Myocyte (in vitro differentiated cells): ENCODE results near the gene TAAR9. TPM values are rescaled to one million over a fixed set of nuclear protein-coding genes. Genes with fewer than 3 reads are reported as not detected.

Experiments used
- DNase-seq: peaks from one replicate; pipeline ENCODE4 v3.0.0-alpha.2; 2012; ENCODE audit warnings: low read depth
- polyA plus RNA-seq: library from polyadenylated mRNA; unstranded; fragments of >200 nt; gene quantifications from one replicate; pipeline ENCODE4 v1.2.1, GENCODE V29; 2012; ENCODE audit warnings: missing spikeins
- total RNA-seq: library from RNA; depleted of rRNA; stranded (reverse); fragments of >200 nt; gene quantifications from 2 replicates; pipeline ENCODE4 v1.2.3, GENCODE V29; 2014

The TAAR9 gene
- not detected in 2 replicates for total RNA-seq
- polyA plus RNA-seq: not detected

DNA sequence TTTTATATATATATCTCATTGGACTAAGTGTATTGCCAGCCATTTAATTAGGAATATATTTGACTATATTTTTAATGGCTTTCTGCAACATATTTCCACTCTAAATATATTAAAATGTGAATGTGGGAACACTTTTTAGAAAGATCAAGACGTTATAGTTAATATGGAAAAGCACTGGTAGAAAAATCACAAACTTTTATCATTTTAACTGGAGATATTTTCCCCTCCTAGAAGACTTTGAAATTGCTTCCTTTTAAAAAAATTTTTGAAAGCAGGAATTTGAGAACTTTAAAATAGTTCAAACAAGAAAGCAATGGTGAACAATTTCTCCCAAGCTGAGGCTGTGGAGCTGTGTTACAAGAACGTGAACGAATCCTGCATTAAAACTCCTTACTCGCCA, at the start of gene TAAR9:
Gene TAAR9 (plus strand): TSS at position 301 of the 400 bp plus-strand sequence. CDS start 13 bp downstream, at position 314.
- no peak for DNase-seq

DNA sequence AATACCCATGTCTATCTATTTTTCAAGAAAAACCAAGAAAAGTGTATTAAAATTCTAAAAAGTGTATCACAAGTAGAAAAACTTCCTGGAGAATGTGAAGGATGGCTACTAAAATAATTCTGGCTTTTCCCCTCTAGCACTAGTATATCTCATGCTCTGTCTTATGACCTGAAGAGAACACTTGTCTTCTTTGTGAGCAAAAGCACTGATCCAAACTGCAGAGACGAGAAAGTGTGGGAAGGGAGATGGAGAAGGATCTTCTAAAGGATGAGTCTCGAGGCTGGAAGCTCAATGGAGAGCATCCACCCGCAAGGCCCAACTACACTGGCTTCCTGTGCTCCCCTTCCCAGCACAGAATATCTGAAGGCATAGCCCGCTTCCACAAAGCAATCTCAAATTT, 48.7 kb upstream of the TAAR9 start:
- no peak for DNase-seq

DNA sequence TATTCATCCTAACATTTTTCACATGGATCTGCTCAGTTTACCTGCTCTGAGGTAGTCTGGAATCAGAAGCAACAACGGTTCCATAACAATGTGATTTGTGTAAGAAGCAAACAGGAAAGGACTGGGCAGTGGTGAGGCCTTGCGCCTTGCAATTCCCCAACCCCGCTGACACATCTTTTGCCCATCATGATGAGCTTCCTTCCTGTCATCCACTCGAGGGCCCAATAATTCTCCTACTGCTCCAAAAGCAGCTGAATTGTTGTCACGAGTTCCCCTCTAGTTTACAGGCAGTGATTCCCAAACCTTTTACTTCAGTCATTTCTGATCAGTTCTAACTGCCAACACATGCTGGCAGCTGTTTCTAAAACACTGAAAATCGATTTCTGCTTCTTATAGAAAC, 48.1 kb upstream of the TAAR9 start:
- DNase-seq: no peak

GRCh38 chr6:132490478-132491204, 47.4 kb upstream of the TAAR9 start:
- no peak for DNase-seq

DNA sequence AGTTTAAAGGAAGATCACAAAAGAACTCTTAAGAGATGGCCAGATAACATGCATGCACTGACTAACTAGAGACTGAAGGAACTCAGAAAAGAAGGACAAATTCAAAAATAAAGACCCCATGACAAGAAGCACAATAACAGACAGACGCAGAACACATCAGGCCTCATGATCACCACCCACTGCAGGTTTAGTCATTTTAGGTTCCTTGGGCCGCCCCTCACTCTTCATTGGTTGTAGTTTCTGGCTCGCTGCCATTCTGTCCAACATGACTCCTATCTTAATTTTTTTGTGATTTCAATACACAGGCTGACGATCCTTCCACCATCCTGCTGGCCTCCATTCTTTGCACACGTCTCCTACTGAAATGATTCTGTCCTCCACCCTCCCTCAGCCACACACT, 46.8 kb upstream of the TAAR9 start:
- no peak for DNase-seq

DNA sequence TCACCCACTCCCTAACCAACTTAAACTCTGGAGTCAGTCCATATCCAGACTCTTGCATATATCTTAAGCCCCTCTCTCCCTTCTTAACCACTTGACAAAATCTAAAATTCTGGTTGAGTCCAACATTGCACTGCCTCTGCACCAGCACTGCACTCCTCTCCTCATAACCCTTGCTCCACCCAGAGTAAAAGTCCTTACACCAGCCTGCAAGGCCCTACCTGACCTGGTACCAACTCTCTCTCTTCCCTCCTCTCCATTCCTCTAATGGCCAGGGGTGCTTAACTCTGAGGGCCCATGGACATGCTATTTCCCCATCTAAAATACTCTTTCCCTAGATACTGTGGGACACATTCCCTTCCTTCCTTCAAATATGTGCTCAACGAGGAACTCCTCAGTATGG, 46.2 kb upstream of the TAAR9 start:
- no peak for DNase-seq

DNA sequence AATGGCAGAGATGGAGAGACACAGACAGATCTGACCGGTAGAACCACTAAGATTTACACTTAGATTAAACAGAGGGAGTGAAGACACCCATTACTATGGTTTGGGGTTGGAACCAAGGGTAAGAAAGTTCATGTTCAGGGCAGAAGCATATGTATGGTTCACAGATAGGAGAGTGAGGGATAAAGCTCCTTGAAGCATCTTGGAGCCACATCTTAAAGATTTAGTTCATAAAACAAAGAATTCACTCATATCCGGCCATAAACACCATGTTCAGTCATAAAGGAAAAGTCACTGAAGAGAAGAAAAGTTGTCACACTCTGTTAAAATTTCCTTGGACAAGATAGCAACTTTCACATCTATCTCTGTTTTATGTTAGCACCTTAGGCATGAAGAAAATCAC, 43.1 kb upstream of the TAAR9 start:
- DNase-seq: no peak

DNA sequence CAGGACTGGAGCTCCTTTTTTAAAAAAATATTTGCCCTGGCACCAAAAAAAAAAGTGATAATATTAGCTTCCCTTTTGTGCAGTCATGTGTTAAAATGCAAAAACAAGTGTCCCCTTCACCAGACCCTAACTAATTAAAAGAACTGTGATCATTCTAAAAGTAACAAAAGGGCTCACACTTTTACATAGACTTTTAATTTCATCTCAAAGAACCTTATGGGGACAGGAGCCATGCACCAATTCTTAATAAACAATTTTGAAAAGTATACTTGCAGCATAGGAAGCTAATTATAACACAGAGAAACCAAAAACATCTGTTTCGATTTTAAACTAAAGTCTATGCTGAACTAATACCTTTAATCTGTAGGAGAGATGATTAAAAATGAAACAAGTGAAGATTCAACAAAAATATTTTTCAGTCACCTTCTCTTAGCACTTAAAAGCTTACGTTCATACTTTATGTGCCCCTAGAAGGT, 42.4 kb upstream of the TAAR9 start:
- DNase-seq: no peak

- no peak for DNase-seq
Measured at GRCh38 chr6:132496519-132497180, 41.4 kb upstream of the TAAR9 start.

DNA sequence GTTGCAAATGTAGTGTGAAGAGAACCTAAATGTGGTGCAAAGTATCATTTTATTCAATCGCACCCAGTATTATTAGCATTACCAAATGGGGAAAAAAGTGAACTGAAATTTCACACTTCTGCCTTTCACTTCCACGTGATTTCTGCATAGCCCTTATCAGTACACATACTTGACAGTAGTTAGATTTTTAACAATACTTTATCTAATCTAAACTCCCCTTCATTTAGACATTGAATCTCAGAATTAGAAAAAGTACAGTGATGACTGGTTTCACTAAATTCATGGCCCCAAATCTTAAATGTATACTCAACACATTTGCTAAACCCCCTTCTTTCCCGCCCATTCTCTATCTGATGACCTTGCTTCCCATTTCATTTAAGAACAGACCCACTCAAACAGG, 39.4 kb upstream of the TAAR9 start:
- DNase-seq: no peak

GRCh38 chr6:132499757-132500156, 38.3 kb upstream of the TAAR9 start:
- no peak for DNase-seq

DNA sequence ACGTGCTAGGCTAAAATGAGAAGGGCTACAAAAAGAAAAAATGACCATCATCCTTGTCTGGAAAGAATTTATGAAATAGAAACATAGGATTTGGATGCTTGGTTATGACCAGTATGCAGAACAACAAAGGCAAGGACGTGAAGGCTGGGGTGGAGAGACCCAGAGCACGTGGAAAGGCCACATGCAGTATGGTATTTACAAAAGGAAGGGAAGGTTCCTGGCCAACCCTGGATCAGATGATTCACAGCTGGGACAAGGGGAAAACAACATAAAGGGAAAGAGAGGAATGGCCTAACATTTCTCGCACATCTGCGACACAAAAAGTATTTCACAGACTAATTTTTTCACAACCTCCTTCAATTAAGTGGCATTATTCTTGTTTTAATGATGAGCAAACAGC, 33.3 kb upstream of the TAAR9 start:
- no peak for DNase-seq

DNA sequence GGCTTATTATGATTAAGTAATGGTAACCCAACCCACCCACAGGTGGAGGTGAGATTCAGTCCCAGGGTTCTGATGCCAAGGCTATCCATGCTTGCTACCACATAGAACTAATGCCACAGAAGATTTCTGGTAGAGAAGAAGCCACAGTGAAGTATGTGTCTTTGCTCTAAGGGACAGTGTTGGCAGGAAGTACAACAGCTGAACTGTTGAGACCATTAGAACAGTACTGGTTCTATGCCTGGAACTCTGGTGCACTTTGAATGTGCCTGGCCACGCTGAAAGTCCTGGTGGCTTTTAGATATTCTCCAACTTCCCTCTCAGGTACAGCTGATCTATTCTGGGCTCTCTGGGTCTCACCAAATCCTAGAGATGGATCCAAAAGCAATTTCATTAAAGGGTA, 32.9 kb upstream of the TAAR9 start:
- peak; percentile 38 for DNase-seq

DNA sequence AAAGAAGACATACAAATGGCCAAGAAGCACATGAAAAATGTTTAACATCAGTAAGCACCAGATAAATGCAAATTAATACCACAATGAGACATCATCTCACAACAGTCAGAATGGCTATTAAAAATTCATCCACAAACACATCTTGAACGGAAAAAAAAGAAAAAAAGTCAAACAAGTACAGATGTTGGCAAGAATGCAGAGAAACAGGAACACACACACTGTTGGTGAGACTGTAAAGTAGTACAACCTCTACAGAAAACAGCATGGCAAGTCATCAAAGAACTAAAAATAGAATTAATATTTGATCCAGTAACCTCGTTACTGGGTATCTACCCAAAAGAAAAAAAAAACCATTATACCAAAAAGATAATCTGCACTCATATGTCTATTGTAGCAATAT, 31.6 kb upstream of the TAAR9 start:
- DNase-seq: no peak

DNA sequence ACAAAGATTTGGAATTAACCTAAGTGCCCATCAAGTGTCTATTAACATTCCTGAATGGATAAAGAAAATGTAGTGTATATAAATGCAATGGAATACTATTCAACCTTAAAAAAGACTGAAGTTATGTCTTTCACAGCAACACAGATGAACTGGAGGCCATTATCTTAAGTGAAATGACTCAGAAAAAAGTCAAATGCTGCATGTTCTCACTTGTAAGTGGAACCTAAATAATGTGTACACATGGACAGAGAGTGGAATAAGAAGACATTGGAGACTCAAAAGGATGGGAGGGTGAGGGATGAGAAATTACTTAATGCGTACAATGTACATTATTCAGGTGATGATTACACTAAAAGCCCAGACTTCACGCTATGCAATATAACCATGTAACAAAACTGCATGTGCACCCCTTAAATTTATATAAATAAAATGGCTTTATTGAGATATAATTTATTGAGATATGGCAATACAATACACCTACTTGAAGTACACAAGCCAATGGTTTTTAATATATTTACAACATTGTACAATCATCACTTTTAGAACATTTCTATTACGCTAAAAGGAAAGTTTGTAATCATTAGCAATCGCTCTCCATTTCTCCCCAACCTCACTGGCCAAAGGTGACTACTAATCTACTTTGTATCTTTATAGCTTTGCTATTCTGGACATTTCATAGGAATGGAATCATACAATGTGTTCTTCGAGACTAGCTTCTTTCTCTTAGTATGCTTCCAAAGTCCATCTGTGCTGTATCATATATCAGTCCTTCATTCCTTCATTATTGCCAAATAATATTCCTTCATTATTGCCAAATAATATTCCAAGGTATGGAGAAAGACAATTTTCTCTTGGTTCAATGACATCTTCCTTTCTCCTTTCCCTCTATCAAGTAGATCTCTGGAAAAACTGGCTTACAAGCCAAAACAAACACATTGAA, 30.9 kb upstream of the TAAR9 start:
- DNase-seq: no peak

GRCh38 chr6:132511210-132511830, 26.8 kb upstream of the TAAR9 start:
- peak; percentile 28 for DNase-seq

GRCh38 chr6:132511831-132512220, 26.3 kb upstream of the TAAR9 start:
- no peak for DNase-seq

GRCh38 chr6:132512342-132512637, 25.8 kb upstream of the TAAR9 start:
- no peak for DNase-seq

- peak; percentile 94 for DNase-seq
Measured at GRCh38 chr6:132512638-132513632, 25.1 kb upstream of the TAAR9 start, which contains the start of gene STX7. STX7 (minus strand) TSS chr6:132513116; CDS start chr6:132503530, 9,586 bp downstream.
